NCI-H2227 (cell line): ENCODE data around the gene HIVEP2.

Experiments used
- DNase-seq: peaks from one replicate; lab custom pipeline; 2025; ENCODE audit not compliant: unreplicated experiment; lab: John Stamatoyannopoulos, UW

The HIVEP2 gene

DNA sequence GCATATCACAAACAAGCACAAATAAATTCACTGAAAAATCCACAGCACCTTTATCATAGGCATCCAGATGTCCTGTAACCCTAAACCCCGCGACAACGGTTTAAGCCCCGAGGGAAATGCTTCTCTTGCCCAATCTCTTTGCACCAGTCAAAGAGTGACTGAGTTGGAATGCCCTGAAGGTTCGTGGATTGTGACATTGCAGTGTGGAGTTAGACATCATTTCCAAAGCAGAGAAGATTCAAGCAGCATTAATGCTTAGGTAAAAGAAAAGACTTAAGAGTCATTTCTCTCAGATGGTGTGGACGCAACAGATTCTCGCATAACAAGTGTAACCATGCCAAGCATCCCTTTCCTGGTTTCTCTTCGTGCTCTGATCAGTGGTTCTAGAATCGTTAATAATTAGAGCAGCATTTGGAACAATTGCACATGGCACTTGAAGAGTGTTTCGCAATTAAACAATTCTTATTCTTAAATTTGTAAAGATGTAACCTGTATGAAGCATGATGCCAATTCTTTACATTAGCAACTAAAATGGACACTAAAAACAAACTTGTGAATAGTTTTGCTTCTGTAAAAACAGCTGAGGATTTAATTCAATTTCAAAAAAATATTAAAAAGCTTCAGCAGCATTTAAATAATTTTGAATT, 121.6 kb downstream of the HIVEP2 start:
- no peak for DNase-seq

DNA sequence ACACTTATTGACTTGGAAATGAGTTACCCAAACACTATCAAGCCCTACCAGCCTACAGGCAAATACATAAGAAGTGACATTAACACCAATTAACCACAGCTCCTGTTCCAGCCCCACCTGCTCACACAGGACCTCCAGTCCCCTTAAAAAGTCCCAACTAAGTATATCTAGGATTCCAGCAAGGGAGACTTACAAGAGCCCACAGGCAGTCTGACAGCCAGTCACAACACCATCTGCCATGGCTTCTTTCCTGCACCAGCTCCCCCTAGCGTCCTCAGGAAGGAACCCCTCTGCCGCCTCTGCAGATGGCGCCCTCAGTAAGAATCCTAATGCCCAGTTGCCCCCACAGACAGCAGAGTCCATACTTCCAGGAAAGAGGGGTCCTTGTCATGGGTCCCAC, 122.1 kb downstream of the HIVEP2 start:
- peak; percentile 18 for DNase-seq

DNA sequence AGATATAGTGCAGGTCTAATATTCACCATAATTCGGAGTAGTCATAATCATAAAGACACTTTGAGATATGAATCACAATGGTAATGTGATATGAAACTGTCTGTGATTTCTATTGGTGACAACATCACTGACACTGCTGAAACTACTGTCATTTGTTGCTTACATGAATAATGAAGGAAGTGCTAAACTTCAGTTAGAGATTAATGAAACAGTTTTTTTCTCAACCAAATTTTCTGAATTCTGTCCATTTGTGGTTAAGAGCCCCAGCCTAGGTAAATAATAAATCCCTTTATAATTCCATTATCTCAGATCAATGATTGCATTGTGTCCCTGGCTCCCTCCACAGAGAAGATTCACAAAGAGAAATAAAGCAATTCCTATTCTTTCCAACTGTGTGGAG, 122.6 kb downstream of the HIVEP2 start:
- DNase-seq: no peak

DNA sequence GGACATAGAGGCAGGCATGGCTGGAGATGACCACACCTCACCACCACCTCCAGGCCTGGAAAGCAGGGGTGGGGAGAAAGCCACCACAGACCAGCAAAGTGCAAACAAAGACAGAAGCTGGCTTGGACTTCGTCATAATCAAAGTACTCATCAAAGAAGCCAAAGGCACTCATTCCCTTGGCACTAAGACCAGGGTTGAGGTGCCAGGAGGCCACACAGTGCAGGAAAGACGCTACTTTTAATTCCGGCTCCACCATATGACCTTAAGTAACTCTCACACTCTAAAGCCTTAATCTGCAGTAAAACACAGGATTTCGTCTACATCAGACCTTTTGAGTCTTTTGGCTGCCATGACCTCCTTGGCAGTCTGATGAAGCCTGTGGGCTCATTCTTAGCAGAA, 123.1 kb downstream of the HIVEP2 start:
- DNase-seq: no peak

DNA sequence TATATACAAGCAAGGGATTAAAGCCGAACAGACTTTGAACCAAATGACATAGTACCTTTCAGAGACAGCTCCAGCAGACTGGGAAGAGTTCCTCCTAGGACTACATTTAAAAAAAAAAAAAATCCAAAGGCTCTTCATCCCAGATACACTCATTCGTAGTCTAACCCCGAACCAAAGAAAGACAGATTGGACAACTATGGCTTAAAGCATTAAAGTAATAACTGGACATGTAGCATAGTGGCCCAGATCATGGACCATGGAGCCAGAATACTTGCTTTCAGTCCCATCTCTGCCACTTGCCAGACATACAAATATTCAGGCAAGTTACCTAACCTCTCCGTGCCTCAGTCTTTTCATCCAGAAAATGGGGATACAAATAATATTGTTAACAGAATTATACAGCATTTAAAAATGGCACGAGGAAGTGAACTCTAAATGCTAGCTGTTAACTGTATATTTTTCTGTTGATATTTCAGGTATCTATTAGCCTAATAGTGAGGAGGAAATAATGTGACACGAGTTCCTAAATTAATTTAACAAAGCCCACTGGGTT, 123.7 kb downstream of the HIVEP2 start:
- DNase-seq: no peak

DNA sequence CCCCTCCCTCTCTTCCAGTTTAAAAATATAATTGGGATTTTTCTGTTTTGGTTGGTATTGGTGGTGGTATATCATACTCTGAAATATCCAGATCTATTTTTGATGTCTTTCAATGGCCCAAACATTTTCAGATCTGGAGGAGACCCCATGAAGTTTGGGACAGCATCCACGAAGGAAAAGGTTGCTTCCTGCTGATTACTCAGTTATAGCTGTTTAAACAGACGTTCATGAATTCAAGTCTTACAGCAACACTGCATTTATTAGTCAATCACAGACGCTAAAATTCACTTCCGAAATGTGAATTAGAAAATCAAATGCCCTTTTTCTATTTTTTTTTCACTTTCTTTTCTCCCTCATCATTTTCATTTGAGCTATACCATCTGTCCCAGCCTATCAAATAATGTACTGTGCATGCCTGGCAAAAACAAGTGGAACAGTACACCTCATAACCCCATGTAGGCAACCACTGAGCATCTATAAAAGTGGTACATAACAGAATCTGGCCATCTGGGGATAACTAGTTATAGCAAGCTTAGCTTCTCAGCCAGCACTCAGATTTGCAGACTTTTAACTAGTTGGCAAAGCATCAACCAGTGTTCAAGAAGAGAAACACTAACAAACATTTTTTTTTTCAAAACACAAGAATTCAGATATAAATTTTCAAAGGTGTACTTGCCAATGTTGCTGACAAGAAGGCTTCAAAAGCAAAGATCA, 124.5 kb downstream of the HIVEP2 start:
- no peak for DNase-seq

DNA sequence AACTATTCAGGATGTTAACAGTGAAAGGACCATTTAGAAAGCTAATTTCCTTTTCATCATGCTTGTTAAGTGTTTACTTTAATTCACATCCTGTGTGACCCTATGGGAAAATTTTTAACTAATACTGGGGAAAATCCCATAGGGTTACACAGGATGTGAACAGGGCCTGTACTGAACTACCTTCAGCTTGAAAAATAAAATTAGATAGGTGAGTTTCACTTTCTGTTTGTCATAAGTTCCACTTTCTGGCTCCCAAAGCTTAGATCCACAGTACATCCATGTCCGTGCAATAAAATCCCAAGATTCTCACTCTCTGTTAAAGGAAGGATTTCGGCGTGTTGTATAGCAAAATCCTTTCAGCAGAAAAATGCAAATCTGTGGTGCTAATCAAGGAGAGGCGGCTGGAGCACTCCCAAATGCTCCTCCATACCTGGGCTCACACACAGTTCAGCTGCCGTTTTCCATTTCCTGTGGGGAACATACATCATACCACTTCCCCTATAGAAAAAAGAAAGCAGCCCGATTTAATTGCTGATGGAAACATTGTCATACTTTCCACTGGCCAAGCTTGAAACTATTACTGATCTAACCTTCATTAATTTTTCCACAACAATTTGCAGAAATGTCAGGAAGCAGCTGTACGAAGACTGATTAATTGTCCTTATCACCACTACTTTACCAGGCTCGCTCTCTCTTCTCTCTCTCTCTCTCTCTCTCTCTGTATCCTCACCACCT, 125.2 kb downstream of the HIVEP2 start:
- no peak for DNase-seq

DNA sequence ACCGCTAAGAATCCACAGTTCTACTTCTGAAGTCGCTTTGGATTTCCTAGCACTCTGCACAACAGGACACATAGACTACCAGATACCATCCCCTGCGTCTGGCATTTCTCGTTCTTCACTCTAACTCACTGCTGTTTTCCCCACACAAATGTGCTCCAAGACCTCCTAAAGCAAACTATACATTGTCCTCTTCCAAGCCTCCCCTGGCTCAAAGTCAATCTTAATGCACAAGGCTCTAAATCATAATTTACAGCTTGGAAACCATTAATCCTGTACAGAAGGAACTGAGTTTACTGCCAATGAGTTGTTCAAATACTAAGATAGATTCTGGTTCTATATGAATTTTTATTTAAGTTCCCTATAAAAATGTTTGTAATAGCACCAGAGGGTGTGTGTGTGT, 128.5 kb downstream of the HIVEP2 start:
- no peak for DNase-seq

DNA sequence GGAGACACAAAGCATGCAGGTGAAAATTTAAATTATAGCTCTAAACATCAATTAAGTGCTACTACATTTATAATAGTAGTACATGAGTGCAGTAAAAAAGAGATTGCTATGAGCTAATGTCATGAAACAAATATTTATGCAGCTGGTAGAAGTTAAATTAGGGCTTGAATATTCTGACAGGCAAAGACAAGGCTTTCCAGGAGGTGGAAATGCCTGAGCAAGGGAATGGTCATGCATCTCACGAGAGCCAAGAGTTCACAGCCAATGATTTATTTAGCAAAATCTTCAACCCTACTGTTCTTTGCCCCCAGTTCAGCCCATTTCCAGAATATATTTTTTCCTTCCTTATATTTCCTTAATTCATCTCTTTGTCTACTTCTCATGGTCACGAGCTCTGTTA, 128.9 kb downstream of the HIVEP2 start:
- no peak for DNase-seq

DNA sequence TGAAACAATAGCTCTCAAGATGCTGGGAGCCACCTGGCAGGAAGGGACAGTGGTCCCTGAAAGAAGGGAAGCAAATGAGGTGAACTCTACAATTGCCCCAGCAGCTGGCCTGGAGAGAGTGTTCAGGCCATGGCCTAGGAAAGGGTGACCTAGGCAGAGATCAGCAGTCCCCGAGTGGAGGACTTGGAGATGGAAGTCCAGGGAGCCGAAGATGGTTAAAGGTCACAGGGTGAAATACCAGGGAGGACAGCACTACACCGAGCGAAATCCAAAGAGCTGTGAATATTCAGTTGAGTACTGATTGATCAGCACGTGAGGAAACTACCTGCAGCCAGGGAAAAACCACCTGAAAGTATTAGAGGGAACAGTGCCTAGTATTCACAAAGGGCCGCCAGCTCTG, 133.1 kb downstream of the HIVEP2 start:
- DNase-seq: no peak

DNA sequence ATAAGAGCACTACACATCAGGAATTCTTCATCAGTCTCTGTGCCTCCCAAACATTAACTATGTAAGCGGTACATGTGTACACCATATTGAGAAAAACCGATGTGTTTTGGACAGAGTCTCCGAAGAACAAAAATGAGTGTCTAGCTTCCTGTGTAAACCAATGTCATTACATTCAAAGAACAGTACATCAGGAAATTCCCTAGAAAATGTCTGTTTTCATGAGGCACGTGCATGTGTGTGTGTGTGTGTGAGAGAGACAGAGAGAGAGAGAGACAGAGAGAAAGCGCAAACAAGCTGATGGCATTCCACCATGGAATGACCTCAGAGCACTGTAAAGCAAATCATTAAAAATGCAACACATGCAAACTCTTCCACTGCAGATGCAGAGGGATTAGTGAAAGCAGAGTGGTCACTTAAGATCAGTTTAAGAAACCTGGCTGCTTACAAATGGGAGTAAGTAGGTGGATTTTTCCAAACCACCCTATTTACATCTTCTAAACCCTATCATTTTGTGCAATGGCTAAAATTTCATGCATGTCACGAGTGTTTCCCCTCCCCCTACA, 133.9 kb downstream of the HIVEP2 start:
- peak; percentile 31 for DNase-seq

DNA sequence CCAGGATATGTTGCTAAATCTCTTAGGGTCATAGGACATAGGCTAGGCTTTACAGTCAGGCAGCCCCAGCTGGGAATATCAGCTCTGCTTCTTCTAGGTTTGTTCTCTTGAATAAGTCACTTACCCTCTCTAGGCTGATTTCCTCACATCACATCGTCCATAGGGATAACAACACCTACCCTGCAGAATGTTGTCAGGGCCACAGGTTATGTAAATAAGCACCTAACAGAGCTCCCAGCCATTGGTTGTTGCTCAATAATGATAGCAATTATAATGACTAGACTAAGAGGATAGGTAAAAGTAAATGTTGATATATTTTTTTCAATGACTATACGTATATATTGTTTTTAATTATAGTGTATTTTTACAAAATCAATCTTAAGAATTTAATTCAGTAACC, 135.0 kb downstream of the HIVEP2 start:
- DNase-seq: no peak

DNA sequence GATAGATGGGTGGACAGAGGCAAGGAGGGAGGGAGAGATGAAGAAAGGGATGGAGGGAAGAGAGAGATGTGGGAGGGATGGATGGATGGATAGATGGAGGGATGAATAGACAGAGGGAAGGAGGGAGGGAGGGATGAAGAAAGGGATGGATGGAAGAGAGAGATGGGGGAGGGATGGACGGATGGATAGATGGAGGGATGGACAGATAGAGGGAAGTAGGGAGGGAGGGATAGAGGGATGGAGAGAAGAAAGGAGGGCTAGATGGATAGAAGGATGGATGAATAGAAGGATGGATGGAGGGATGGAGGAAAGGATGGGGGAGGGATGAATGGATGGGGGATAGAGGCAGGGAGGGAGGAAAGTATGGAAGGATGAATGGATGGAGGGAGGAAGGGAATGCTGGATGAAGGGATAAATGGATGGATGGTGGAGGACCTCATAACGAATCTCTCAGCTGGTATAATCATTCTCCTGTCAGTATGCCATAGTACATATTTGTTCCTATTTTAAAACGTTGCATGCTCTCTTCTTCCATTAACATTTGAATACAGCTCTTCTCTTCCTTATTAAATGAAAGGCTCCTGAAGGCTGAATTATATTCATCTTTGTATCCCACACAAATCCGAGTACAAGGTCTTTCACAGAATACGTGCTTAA, 136.4 kb downstream of the HIVEP2 start:
- no peak for DNase-seq

DNA sequence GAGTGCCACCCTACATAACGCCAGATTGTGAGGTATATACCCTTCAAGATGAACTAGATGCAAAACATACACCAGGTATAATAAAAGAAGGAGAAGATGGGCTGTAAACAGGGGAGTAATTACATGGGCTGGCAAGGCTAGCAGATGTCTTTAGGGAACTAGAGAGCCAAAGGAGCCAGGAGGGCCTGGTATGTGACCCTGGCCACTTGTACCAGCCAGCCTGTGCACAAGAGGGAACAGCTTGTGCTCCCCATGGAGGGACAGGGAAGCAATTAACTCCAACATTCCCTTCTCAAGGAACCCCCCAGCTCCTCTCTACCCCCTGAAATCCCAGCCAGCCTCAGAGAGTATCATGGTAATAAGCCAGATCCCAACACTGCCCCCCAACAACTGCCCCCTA, 139.9 kb downstream of the HIVEP2 start:
- DNase-seq: peak; percentile 30

DNA sequence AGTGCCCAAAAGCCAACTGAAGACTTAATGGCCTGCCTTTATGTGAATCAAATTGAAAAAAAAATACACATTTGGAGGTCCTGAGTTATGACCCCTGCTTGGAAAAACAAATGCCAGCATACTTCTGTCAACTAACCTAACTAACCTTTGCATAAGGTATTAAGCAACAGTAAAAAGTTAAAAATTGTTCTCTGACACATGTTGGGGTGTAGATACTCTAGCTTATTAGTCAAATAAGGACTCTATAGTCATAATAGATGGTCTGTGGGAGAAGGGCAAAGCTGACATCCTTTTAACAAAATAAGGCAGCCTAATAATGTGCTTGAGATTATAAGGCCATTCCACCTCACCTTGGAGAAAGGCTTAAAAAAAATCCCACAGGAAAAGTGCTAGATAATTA, 140.5 kb downstream of the HIVEP2 start:
- DNase-seq: no peak

DNA sequence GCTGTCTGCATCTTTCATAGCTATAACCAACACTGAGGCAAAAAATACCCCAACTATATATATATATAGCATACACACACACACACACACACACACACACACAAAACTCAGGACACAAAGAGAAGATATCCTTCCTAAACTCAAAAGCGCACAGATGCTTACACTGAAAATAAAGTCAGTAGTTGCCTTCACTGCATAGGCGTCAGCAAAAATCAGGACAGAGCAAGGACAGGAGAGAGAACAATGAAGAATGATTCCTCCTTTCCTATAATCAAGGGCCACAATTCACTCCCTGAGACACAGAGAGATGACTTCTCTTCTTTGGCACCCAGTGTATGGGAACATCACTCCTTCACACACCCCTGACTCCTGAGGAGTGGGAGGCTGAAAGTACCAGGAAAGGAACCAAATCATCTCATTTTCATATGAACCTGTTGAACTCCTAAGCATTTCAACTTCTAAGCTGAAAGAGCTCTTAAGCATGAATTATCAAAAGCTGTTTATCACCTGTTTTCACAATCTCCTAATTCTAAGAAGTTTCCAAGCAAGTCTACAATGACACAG, 141.4 kb downstream of the HIVEP2 start:
- DNase-seq: peak; percentile 10

DNA sequence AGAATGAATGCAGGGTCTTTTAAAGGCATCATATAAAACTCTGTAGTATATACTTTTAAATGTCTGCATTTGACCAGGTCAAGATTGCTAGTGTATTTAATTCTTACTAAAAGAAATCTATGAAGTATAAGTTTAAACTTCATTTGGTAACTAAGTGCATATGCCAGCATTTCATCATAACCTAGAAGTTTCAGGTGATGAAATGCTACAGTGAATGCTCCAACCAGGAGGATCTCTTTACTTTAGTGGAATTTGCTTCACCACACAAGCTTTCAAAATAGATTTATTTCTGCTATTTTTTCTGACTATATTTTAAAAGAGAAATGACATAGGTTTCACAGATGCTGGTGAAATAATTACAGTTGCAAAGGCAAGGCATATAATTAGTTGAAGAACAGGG, 141.9 kb downstream of the HIVEP2 start:
- no peak for DNase-seq

DNA sequence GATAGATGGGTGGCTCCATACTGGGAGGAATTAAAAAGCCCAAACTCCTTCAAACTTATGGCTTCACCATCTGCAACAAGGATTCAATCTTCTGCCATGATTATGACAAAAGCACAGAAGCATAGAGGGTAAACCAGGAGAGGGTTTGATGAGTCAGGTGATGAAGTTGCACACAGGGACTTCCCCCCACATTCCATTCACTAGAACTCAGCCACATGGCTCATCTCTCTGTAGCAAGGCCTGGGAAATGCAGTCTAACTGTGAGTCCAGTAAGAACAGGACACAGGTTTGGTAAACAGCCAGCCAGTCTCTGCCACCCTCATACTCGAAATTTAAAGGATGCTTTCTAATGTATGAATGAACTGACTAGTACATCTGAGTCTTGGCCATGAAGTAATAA, 142.9 kb downstream of the HIVEP2 start:
- DNase-seq: no peak

DNA sequence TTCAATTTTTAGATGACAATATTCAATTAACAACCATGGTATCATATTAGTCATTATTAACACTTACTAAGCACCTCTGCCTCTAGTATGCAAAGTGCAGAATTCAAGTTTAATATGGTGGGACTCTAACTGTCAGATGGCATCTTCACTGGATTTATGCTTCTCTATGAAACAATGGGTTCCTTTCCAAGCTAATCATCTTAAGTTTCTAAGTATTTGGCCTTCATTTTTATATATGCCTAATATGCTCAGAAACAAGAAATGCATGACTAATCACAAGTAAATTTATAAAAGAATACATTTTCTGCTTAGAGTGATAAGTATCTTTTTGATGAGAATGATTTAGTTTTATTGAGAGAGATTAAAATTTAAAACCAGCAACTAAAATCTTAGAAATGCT, 144.7 kb downstream of the HIVEP2 start:
- no peak for DNase-seq

DNA sequence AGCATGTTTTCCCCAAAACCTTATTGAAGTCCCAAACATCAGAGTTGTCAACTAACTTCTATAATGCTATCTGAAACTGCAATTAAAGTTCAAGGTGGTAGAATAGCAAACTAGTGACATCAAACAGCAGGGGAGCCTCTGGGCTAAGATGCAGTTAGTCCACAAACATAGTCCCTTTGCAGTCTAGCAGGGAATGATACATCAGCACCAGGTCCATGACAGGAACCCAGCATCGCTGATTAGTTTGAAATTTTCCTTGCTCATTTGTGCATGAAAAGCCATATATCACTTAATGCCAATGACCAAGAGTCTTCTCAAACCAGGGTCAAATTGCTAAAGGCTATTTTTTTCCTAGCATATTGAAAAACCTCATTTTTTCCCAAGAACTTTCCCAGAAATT, 145.3 kb downstream of the HIVEP2 start:
- DNase-seq: no peak

DNA sequence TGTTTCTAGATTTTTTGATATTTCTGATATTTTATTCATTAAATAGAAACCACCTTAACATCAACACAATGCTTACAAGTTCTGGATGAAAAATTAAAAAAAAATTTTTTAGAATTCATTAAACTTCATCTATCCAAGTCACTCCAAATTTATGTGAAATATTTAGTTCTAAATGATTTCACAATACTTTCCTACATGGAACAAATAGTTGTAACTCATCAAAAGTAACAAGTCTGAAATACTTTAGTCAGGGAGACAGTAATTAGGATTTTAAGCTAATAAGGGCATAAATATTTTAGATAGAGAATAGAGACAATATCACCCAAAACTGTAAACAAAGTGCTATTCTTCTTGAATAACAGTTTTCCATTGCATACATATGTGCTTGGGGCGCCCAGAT, 147.8 kb downstream of the HIVEP2 start:
- DNase-seq: no peak
